Breast epithelium (tissue), 3 donors: ENCODE data around the gene PIP5K1B.

ENCODE experiments used
- POLR2A ChIP-seq: fragments of 450-650 bp; IDR thresholded peaks from one replicate; pipeline ENCODE4 v1.6.1; 2016; ENCODE audit warnings: antibody characterized with exemption, mild to moderate bottlenecking, moderate library complexity
- TF ChIP-seq, protein P1 (sequence below), 3 donors: fragments of 450-650 bp; IDR thresholded peaks; one replicate each; pipeline ENCODE4 v1.5.1; 2016 to 2017; ENCODE audit warnings: antibody characterized with exemption in 3 of 3, mild to moderate bottlenecking in 3 of 3, moderate library complexity in 3 of 3

GRCh38 chr9:68895741-68896478, 190.9 kb downstream of the PIP5K1B start:
- TF ChIP-seq, protein P1, sequence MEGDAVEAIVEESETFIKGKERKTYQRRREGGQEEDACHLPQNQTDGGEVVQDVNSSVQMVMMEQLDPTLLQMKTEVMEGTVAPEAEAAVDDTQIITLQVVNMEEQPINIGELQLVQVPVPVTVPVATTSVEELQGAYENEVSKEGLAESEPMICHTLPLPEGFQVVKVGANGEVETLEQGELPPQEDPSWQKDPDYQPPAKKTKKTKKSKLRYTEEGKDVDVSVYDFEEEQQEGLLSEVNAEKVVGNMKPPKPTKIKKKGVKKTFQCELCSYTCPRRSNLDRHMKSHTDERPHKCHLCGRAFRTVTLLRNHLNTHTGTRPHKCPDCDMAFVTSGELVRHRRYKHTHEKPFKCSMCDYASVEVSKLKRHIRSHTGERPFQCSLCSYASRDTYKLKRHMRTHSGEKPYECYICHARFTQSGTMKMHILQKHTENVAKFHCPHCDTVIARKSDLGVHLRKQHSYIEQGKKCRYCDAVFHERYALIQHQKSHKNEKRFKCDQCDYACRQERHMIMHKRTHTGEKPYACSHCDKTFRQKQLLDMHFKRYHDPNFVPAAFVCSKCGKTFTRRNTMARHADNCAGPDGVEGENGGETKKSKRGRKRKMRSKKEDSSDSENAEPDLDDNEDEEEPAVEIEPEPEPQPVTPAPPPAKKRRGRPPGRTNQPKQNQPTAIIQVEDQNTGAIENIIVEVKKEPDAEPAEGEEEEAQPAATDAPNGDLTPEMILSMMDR (IDR thresholded peaks at IDR 0.05) = no peak
- TF ChIP-seq POLR2A = no peak
